Activated T-helper 1 cell treated with anti-CD3 and anti-CD28 coated beads, Interleukin-12 subunit alpha, Interleukin-12 subunit beta, Interleukin-2, Interleukin-4 antibody, amounts not matched to agents 30 ng/mL and 10 ng/mL and 1 ng/mL, durations not matched to agents 14 hours and 24 hours and 36 hours (primary cell): ENCODE data around the gene DNAJC17. TPM values are rescaled to one million over a fixed set of nuclear protein-coding genes. Genes with fewer than 3 reads are reported as not detected.

Source experiments
- DNase-seq: peaks from one replicate; pipeline ENCODE4 v3.0.0; 2021; ENCODE audit warnings: low spot score
- H3K27ac Mint-ChIP-seq: one replicate; pipeline ENCODE4 v1.8.0; 2021; ENCODE audit warnings: mild to moderate bottlenecking, mixed read lengths
- H3K27me3 Mint-ChIP-seq: one replicate; pipeline ENCODE4 v1.8.0; 2022; ENCODE audit warnings: mild to moderate bottlenecking, moderate library complexity, mixed read lengths; ENCODE audit not compliant: insufficient read depth
- H3K36me3 Mint-ChIP-seq: one replicate; pipeline ENCODE4 v1.8.0; 2021; ENCODE audit warnings: low read depth, mixed read lengths
- H3K4me1 Mint-ChIP-seq: one replicate; pipeline ENCODE4 v1.8.0; 2021; ENCODE audit warnings: low read depth, mixed read lengths
- H3K4me3 Mint-ChIP-seq: one replicate; pipeline ENCODE4 v1.8.0; 2021; ENCODE audit warnings: mild to moderate bottlenecking, moderate library complexity, mixed read lengths
- H3K9me3 Mint-ChIP-seq: one replicate; pipeline ENCODE4 v1.8.0; 2021; ENCODE audit warnings: mixed read lengths
- intact Hi-C: fragments of 100-400 bp; cut with micrococcal nuclease; formaldehyde crosslinking; loops from one replicate; pipeline ENCODE4 v1.15.1; 2024
- total RNA-seq: library from RNA; stranded (reverse); gene quantifications from 2 replicates; pipeline ENCODE4 v1.2.3, GENCODE V29; 2022

The DNAJC17 gene
- total RNA-seq, 1 donor from 2014 or later, result 52.5 TPM

DNA sequence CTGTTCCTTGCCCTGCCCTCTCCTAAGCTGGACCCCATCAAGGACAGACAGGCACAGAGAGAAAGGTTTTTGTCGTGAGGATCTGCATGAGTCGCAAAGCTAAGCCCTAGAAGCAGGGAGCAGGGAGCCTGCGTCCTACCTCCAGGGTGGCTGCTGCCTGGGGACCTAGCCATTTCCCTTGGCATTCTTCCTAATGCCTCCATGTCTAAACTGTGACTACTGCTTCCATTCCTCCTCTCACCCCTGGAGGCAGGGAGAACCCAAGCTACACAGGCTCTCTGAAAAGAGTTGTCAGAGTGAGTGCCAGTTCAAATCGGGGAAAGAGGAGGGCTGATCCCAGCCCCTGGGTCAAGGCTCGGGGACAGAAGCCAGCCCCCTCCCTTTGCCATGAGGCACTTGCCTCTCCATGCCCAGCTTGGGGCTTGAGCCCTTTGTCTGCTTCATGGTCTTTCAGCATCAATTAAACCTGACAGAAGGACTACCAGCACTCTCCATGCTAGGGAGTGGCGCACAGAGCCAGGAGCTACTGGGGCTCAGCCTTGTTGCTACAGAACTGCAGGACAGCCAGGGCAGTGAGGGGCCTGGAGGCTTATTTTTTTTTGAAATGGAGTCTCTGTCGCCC is 41.0 kb downstream of the DNAJC17 start:
- intact Hi-C loops, result no loop called here
- peaks cover 34% of the 10 kb centered on the region for H3K4me1 Mint-ChIP-seq
- no peak for DNase-seq
- H3K4me3 Mint-ChIP-seq, result peak overlapping the region; percentile 7
- H3K27ac Mint-ChIP-seq, result no peak overlapping the region
- peaks cover 9% of the 10 kb centered on the region for H3K36me3 Mint-ChIP-seq
- H3K27me3 Mint-ChIP-seq, result no peaks in the 10 kb centered on the region
- no peaks in the 10 kb centered on the region for H3K9me3 Mint-ChIP-seq

DNA sequence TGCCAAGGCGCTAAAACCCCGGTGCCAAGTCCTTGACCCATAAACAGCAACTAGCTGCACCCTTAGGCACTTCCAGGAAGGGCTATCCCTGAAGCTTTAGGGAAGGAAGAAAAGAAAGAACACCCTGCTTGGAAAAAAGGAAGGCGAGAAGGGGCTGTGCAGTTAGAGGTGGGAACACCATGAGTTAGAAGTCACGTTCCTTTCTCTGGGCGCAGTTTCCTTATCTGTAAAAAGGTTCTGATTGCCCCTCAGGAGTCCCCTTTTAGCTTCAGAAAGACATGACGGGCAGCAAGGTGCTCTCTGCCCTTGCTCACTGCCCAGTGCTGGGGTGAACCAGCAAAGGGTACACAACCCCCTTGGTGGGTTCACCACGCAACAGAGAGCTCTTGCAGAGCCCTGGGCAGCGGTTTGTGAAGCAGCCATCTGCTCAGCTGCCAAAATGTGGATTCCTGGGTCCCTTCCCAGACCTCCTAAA is 42.6 kb downstream of the DNAJC17 start:
- Mint-ChIP-seq H3K4me1 (peaks cover 26% of the 10 kb centered on the region), H3K9me3 (no peaks in the 10 kb centered on the region), H3K36me3 (peaks cover 3% of the 10 kb centered on the region), H3K27ac (peak overlapping the region; percentile 83), H3K27me3 (peaks cover 2% of the 10 kb centered on the region), H3K4me3 (peak overlapping the region; percentile 81)
- intact Hi-C loops, result loop anchor here (1.0 to 2.0 kb wide), 6 partner anchors 9 to 130 kb away; partner anchors contain the start of genes DNAJC17, RAD51, RMDN3 and VPS18
- DNase-seq, result no peak

DNA sequence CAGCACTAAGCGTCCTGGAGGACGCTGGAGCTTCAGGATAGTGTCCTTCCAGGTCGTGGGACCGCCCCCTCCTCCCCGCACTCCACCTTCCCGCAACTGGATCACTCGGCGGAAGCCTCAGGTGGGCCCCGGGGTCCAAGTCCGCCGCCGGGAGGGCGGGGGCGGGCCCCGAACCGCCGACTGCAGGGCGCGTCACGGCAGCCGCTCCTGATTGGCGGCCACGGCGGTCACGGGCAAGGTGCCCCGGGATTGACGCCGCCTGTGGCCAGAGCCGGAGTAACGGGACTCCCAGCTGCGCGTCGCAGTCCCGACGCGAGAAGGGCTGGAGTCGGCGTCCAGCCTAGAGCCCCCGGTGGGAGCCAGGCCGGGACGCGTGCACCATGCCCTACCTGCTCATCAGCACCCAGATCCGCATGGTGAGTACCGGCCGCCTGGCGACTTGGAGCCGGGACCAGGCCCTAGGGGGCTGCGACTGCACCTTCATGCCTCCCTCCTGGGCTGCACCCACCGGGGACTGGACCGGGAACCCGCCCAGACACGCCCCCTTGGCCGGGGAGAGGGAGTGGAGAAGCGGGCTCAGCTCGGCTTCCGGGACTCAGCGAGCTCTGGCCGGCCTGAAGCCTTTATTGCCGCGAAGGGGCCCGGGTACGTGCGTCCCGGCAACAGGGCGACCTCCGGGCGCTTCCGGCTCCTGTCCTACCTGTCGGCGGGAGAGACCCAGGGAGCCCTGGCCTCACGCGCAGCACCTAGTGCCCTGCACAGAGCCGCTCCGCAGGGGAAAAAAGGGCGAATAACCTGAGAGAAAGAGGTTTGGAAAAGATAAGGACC is 43.3 kb downstream of the DNAJC17 start, which contains the start of gene GCHFR:
GCHFR (plus strand) TSS at position 268 of the 828 bp plus-strand sequence; CDS start at position 381, 113 bp downstream.
- peak within 1 kb of the TSS; percentile 87 for H3K27ac Mint-ChIP-seq
- H3K27me3 Mint-ChIP-seq, result peaks cover 2% of the 10 kb centered on the region
- H3K9me3 Mint-ChIP-seq, result no peaks in the 10 kb centered on the region
- DNase-seq, result peak; percentile 73
- peaks cover 21% of the 10 kb centered on the region for H3K4me1 Mint-ChIP-seq
- H3K4me3 Mint-ChIP-seq, result peak within 1 kb of the TSS; percentile 81
- intact Hi-C loops, result loop anchor here (1.0 to 2.0 kb wide), 5 partner anchors 9 to 131 kb away; partner anchors contain the start of genes RAD51, RMDN3 and VPS18
- peaks cover 3% of the 10 kb centered on the region for H3K36me3 Mint-ChIP-seq

DNA sequence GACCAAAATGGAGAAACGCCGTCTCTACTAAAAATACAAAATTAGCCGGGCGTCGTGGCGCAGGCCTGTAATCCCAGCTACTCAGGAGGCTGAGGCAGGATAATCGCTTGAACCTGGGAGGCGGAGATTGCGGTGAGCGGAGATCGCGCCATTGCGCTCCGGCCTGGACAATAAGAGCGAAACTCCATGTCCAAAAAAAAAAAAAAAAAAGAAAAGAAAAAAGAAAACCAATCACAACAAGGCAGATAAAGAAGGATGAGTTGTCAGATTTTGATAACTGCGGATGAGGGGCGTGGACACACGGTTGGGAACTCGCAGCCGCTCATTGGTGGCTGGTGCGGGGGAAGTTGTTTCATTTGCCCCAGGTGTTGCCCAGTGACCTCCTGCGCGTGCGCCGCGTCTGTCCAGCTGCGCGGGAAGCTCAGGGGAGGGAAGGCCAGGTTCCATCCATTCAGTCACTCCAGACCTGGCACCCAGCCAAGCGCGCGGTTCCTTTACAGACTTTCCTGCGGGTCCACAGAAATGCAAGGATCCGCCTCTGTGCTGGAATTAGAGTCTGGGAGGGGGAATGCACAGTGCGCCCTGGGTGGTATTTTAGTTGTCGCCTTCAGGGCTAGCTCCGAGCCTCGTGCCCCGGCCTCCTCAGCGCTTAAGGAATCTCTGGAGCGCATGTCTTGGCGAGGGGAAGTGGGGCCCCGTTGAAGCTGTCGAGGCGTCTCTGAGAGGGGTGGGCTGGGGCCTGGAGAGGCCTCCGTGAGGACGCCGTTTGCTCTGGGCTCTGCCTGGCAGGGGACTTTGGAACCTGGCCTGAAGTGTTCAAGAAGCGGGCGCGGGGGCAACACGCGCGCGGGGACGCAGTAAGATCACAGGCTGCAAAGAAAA is 44.1 kb downstream of the DNAJC17 start:
- peaks cover 3% of the 10 kb centered on the region for H3K36me3 Mint-ChIP-seq
- peak overlapping the region; percentile 87 for H3K27ac Mint-ChIP-seq
- DNase-seq, result no peak
- H3K9me3 Mint-ChIP-seq, result no peaks in the 10 kb centered on the region
- peak overlapping the region; percentile 81 for H3K4me3 Mint-ChIP-seq
- peaks cover 16% of the 10 kb centered on the region for H3K4me1 Mint-ChIP-seq
- intact Hi-C loops, result no loop called here
- H3K27me3 Mint-ChIP-seq, result peaks cover 2% of the 10 kb centered on the region

DNA sequence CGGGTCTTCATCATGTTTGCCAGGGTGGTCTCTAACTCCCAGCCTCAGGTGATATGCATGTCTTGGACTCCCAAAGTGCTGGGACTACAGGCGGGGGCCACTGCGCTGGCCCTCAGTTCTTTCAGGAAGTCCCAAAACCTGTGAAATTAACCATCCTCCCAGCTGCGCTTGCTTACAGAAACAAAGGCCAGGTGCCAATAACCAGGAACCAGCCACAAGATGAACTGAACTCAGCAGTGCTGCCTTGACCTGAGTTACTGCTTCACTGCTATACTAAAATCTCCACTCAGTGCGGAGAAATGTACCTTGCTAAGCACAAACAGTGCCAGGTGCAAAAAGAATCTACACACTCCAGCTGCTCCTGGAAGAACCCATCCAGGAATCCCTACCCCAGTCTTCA is 47.3 kb downstream of the DNAJC17 start:
- intact Hi-C loops, result no loop called here
- Mint-ChIP-seq H3K27me3 (peaks cover 2% of the 10 kb centered on the region), H3K36me3 (no peaks in the 10 kb centered on the region), H3K4me1 (peaks cover 21% of the 10 kb centered on the region), H3K9me3 (no peaks in the 10 kb centered on the region), H3K4me3 (no peak overlapping the region), H3K27ac (no peak overlapping the region)
- no peak for DNase-seq

DNA sequence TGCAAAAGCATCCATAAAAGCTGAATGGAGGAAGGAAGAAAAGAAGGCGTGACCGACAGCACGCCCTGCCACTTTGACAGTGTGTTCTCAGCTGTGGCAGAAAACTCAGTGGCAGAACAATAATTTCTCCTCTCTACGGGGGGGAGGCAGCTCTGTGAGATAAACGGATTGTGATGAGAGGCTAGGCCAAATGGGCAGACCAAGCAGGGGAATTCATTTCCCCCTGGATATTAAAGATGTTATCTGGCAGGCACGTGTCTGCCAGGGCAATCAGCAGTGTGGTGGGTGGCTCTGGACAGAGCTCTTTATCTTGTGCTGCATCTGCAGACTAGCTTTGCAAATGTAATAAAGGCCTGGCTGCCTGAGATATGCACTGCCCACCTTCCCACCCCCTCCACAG is 50.3 kb downstream of the DNAJC17 start:
- no peak for DNase-seq
- intact Hi-C loops, result no loop called here
- peaks cover 32% of the 10 kb centered on the region for H3K4me1 Mint-ChIP-seq
- peak overlapping the region; percentile 58 for H3K4me3 Mint-ChIP-seq
- peaks cover 7% of the 10 kb centered on the region for H3K36me3 Mint-ChIP-seq
- peaks cover 2% of the 10 kb centered on the region for H3K27me3 Mint-ChIP-seq
- H3K9me3 Mint-ChIP-seq, result no peaks in the 10 kb centered on the region
- peak overlapping the region; percentile 67 for H3K27ac Mint-ChIP-seq

DNA sequence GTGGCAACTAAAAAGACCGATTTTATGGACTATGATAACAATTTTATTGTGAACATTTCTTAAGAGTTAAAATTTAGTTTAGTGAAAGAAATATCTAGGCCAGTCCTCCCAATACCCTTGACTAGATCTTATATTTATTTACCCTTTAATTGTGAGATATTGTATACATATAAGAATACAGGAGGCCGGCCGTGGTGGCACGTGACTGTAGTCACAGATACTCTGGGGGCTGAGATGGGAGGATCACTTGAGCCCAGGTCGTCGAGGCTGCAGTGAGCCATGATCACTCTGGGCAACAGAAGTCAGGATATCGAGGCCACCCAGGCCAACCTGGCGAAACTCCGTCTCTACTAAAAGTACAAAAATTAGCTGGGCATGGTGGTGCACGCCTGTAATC is 51.5 kb downstream of the DNAJC17 start:
- peaks cover 38% of the 10 kb centered on the region for H3K4me1 Mint-ChIP-seq
- peak overlapping the region; percentile 97 for H3K27ac Mint-ChIP-seq

DNA sequence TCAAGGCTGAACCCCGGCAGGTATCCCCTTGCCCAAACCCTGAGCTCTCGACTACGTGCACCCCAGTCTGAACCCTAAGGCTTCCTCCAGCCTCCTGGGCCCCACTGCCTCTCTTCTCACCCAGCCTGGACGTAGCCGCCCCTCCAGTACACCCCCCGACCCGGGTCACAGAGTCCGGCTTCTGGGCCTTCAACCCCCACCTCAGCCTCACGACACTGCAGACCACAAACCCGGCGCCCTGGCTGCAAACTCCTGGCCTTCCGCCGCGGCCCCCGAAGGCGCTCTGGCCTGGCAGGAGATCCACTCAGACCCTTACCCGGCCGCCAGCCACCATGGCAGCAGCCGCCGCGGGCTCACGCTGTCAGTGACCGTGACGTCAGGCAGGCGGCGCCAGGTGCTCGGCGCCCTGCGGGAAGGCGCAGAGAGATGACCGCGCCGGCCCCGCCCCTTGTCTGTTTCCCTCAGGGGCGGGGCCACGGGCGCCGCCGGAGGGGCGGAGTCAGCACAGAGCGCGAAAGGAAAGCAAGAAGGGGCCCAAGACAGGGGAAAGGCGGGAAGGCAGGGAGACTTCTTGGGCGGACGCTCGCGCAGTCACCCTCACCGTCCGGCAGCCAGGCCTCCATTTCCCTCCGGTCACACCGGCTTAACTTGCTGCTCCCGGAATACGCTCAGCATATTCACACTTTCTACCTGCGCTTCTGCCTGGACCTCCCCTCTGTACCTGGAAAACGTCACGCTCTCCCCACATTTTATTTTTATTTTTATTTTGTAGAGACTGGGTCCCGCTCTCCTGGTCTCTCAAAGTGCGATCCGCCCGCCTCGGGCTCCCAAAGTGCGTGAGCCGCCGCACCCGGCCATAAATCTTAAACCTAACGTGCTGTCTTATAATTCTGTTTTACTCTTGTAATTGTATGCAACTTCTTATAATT is 52.1 kb downstream of the DNAJC17 start, which contains the start of gene RMDN3:
RMDN3 (minus strand) TSS at position 372 of the 929 bp plus-strand sequence. CDS start 471 bp downstream, outside the sequence.
- peak within 1 kb of the TSS; percentile 97 for H3K27ac Mint-ChIP-seq
- DNase-seq, result peak; percentile 94
- H3K27me3 Mint-ChIP-seq, result no peaks in the 10 kb centered on the region
- intact Hi-C loops, result loop anchor here (1.0 to 2.0 kb wide), 8 partner anchors 9 to 362 kb away; partner anchors contain the start of genes DNAJC17, GCHFR, INO80 and KNL1
- H3K4me1 Mint-ChIP-seq, result peaks cover 38% of the 10 kb centered on the region
- H3K4me3 Mint-ChIP-seq, result peak within 1 kb of the TSS; percentile 91
- H3K36me3 Mint-ChIP-seq, result peaks cover 10% of the 10 kb centered on the region
- no peaks in the 10 kb centered on the region for H3K9me3 Mint-ChIP-seq

More for the DNA sequence above, 51.5 kb downstream of the DNAJC17 start:
- DNase-seq, result no peak
- H3K27me3 Mint-ChIP-seq, result peaks cover under 1% of the 10 kb centered on the region
- H3K9me3 Mint-ChIP-seq, result no peaks in the 10 kb centered on the region
- H3K36me3 Mint-ChIP-seq, result peaks cover 10% of the 10 kb centered on the region
- intact Hi-C loops, result loop anchor here (1.0 to 2.0 kb wide), 8 partner anchors 8 to 361 kb away; partner anchors contain the start of genes DNAJC17, GCHFR, INO80 and KNL1
- peak overlapping the region; percentile 91 for H3K4me3 Mint-ChIP-seq

DNA sequence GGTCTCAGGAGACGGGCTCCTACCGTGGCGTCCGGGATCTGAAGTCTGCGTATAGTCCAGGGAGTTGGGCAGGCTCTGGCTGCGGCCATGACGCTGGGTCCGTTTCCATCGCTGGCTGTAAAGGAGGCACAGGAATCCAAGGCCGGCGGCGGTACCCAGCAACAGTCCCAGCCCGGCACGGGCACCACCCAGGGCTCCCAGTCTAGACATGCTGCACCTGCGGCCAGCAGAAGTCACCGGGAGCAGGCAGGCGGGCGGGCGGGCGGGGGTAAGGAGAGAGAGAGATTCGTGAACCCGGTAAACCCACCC is 52.7 kb downstream of the DNAJC17 start:
- H3K9me3 Mint-ChIP-seq, result no peaks in the 10 kb centered on the region
- H3K27me3 Mint-ChIP-seq, result no peaks in the 10 kb centered on the region
- no peak for DNase-seq
- peaks cover 38% of the 10 kb centered on the region for H3K4me1 Mint-ChIP-seq
- peaks cover 12% of the 10 kb centered on the region for H3K36me3 Mint-ChIP-seq
- H3K4me3 Mint-ChIP-seq, result peak overlapping the region; percentile 91
- intact Hi-C loops, result loop anchor here (2.0 kb wide), 4 partner anchors 140 to 362 kb away; partner anchors contain the start of genes INO80, KNL1, RPUSD2 and VPS18
- H3K27ac Mint-ChIP-seq, result peak overlapping the region; percentile 97

DNA sequence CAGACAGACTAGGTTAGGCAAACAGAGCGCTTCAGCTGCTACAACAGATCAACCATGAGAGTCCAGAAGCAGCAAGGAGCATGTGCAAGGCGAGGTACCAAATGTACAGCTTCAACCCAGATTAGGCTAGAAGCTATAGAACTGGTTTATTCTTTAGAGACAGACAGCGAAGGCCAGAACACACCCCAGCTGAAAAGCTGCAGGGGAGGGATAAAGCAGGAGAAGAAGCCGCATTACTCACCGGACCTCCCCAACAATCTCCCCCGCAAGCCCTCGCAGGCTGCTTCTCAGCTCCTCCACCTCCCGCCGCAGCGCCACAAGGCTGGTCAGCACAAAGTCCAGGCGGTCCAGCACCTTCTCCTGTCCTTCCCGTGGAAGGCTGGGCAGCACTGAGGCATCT is 55.5 kb downstream of the DNAJC17 start:
- Mint-ChIP-seq H3K9me3 (no peaks in the 10 kb centered on the region), H3K27me3 (no peaks in the 10 kb centered on the region), H3K36me3 (peaks cover 21% of the 10 kb centered on the region), H3K27ac (no peak overlapping the region), H3K4me1 (peaks cover 42% of the 10 kb centered on the region), H3K4me3 (no peak overlapping the region)
- intact Hi-C loops, result no loop called here
- DNase-seq, result no peak

DNA sequence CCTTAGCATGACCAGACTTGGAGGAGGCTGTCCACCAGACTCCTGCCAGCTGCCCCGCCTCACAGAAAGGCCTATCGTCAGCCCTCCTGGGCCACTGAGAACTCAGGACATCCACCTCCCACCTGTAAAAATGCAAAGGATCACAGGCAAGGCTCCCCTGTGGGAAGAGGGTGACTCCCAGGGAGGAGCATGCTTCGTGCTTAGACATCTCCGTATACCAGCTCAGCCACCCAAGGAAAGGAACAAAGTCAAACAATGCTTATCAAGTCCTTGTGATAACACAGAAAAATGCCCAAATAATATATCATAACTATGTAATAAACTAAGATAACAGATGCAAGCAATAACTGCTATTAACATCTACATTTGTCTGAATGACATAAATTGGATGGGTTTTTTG is 56.4 kb downstream of the DNAJC17 start:
- no peak overlapping the region for H3K27ac Mint-ChIP-seq
- H3K27me3 Mint-ChIP-seq, result no peaks in the 10 kb centered on the region
- H3K9me3 Mint-ChIP-seq, result no peaks in the 10 kb centered on the region
- intact Hi-C loops, result no loop called here
- H3K4me3 Mint-ChIP-seq, result no peak overlapping the region
- H3K4me1 Mint-ChIP-seq, result peaks cover 42% of the 10 kb centered on the region
- DNase-seq, result no peak
- peaks cover 26% of the 10 kb centered on the region for H3K36me3 Mint-ChIP-seq
